Islet precursor cell (in vitro differentiated cells): Measurements from ENCODE around the gene TMEFF2.
A peak's percentile ranks its signal among the peaks of the same experiment; 100 is the strongest.

Source experiments
- DNase-seq: peaks from one replicate; pipeline ENCODE4 v3.0.0-alpha.2; 2018

Gene TMEFF2

DNA sequence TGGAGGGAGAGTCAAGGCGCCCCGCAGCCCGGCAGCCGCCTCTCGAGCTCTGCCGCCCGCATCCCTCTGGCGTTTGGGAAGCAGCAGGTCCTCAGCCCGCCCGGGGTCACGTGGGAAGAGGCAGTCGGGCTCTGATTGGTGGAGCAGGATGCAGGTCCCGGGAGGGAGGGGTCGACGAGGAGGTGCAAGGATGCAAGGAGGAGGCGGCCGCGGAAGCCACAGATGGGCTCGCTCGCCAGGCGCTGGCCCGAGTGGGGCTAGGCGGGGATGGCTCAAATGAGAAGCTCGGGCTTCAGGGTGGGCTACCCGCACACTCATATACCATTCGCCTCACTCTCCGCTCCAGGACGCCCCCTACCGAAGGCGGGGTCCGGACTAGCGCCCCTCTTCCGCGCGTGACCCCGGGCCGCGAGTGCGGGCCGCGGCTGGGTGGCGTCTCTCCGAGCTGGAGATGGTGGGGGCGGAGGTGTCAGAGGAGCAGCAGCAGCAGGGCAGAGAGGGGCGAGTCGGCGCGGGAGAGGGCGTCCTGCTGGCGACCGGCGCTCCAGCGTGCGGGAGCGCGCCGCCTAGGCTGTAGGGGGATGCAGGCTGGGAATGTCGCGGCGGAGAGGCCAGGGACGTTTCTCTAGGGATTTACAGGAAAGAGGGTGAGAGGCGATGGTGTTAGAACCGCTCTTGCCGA lies at the start of gene TMEFF2:
TSS of gene TMEFF2 (minus strand) at position 68 of the 682 bp plus-strand sequence. CDS start 409 bp downstream, outside the sequence.
- peak; percentile 96 for DNase-seq

GRCh38 chr2:192243488-192243887 lies 48.8 kb upstream of the TMEFF2 start:
- DNase-seq = no peak

- no peak for DNase-seq
These were observed 41.4 kb upstream of the TMEFF2 start for GRCh38 chr2:192236136-192236535.

DNA sequence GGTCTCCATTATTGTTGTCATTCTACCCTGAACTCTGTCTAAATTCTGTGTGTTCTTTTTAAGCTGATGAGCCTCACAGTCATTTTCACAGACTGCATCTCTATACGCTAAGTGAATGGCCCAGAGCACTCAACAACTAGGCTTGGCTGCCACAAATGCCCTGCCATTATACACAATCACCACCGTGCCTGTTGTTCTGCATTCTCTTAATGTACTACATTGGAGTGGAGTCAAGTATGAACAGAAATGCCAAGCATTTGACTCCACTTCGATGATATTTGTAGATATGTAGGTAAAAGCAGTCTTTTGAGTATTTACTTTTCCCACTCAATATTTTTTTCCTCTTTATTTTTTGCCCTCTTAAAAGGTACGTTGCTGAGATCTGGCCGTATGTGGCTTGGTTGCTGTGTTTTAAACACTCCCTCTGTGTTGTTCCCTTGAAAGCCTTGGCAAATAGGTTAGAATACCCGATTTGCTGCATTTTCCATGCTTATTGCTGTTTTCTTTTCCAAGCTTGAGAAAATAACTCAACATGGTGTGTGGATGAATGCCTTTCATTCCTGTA lies 36.2 kb upstream of the TMEFF2 start:
- DNase-seq = peak; percentile 55

GRCh38 chr2:192228685-192229084 lies 34.0 kb upstream of the TMEFF2 start:
- peak; percentile 48 for DNase-seq

DNA sequence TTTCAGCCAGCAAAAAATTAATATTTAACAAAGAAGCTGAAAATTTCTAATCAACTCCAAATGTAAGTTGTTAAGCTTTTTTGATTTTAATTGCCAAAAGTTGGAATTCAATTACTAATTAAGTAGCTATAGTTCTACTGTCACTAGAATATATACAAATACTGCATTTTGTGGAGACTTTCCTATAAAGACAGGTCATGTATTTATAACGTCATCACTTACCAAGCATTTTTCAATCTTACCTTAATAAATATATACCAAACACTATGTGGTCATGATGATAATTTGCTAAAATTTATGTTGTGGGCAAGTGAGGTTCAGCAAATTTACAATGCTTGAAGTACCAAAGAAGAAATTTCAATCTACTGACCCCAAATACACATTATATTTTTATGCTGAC lies 24.2 kb upstream of the TMEFF2 start:
- DNase-seq = no peak

GRCh38 chr2:192218377-192218776 lies 23.6 kb upstream of the TMEFF2 start:
- DNase-seq = no peak

DNA sequence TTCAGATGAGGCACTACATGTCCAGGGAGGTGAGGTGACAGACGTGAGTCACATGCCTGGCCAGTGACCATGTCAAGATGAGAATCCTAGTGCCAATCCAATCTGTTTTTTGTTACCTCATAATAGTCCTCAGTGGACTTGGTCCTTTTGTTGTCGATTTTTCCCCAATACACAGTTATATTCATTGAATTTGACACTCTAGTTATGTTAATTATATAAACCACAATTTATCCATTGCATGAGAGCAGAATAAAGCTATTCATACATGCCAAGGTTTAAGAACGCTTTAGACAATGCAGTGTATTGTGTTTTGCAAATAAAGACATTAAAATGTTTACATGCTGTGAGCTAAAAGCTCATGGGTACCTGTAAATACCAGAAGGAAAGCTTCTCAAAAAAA lies 21.6 kb upstream of the TMEFF2 start:
- no peak for DNase-seq

DNA sequence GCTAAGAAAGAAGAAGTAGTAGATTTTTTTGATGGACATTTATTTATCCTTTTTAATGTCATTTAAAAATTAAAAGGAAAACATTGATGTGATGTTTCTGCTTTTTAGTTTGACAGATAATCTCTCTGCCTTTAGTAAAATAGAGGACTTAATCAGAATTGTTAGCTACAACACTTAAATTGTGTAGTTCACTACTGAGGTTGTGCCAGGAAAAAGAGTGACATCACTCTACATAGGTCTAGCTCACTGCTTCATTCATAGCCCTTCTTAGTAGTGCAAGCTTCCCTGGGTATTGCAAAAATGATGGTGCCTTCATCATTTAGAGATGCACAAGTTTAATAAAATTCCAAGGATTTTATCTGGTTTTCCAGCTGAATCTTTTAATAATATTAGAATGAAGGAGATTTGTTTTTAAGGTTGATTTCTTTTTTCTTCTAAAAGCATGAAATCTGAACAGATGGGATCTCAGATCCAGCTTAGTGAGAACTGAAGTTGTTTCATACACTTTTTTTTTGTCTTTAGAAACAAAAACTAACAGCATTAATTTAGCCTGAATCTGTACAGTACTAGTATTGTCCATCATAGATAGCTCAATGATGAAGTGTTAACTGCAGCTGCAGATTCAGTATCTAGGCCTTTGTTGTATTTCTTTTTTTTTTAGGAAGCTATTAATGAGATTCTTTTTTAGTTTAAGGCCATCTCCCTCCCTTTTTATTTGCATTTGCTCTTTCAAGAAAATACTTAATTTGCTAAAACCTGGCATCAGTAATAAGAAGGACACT lies 20.6 kb upstream of the TMEFF2 start:
- no peak for DNase-seq

- DNase-seq = no peak
These were observed 14.1 kb upstream of the TMEFF2 start for GRCh38 chr2:192208848-192209247.

DNA sequence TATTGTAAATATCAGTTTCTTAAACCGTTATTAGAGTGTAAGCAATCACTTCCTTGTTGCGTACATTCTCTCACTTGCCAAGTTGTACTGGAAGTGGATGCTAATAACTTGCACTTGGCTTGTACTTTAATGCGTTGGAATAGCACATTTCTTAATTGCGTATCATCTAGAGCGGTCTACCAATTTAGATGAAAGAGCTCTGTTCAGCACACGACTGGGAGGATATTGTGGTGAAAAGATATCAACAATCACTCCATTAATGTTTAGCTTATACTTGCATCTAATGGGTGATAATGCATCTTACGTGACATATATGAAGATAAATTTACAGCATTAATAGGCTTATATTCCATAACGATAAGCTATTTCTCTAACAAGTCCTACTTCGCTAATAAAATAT lies 11.7 kb upstream of the TMEFF2 start:
- DNase-seq = no peak

GRCh38 chr2:192203876-192204275 lies 9.1 kb upstream of the TMEFF2 start:
- DNase-seq = no peak

DNA sequence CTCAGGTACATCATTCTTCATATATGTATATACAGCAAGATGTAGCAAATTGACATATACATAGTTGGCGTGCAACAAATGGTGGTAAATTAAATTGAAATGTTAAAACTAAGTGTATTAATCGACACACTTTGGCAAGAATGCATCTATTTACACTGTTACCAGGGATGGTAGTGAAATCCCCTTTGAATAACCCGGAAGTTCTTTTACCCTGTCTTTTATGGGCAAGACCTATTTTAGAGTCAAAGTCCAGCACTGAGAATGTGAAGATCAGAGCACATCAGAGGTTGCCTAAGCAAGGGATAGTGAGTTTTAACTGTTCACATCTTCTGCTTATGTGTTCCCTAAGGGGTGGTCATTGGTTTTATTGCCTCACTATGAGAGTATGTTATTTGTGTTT lies 7.6 kb upstream of the TMEFF2 start:
- DNase-seq = no peak

DNA sequence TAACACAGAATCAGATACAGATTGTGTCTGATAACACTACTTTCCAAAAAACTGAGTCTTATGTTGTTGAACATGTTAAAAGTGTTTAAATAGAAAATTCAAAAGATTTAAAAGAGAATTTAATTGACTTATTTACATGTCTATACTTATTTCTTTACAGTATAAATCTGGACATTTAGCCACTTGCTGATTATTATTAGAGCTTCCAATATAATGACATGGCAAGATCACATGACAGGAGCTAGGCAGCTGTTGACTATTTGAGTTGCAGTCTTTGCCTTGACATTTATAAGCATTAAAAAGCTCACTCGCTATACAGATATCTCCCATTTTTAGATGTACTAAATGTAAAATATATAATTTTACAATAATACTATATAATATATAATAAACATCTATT lies 6.4 kb upstream of the TMEFF2 start:
- no peak for DNase-seq

DNA sequence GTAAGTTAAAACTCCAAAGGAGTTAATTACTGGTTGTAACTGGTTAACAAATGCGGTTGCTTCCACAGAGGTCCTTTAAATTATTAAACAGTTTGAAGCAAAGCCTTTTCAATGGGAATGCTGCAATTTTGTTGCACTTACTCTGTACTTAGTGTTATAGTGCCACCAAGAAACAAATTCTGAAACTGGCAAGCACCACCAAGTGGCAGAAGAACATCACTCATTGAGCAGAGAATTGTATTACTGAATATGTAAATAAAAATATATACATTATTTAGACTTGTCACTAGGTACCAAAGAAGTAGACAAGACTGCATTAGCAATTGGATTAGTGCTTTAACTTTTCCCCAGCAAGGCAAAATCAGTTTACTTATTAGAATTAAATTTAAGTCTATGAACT lies 2.6 kb upstream of the TMEFF2 start:
- no peak for DNase-seq

DNA sequence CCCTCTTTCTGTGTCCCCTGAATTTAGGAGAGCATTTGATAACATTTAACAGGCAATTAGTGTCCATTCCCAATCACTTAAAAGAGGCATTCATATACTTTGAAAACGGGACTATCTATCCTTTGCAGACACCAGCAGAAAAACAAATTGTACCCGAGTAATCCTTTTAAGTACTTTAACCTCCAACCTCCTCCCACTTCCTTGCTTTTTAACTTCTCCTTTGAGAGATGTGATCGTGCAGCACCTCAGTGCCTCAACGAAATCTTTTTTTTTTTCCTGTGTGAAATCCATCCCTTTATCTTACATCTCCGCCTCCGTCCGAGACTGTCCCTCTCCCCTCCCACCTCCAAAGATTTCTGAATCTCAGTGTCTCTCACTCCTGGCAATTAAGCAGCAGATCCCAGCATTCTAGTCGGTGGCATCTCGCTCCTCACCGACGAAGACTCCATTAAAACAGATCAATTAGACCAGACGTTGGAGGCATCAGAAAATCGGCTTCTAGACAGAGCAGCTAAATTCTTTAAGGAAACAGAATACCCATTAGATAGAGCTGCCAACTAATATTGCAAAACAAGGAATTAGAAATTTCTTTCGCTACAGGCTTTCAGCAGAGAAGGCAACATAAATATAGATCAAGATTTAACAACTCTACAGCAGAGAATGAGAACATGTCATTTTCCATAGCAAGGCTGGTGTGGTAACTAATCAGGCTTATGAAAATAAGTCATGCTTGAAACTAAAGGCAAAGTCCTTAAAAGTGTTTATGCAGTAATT lies 1.9 kb upstream of the TMEFF2 start:
- DNase-seq = no peak

GRCh38 chr2:192195548-192196418 lies 1.1 kb upstream of the TMEFF2 start:
- DNase-seq = peak; percentile 76

DNA sequence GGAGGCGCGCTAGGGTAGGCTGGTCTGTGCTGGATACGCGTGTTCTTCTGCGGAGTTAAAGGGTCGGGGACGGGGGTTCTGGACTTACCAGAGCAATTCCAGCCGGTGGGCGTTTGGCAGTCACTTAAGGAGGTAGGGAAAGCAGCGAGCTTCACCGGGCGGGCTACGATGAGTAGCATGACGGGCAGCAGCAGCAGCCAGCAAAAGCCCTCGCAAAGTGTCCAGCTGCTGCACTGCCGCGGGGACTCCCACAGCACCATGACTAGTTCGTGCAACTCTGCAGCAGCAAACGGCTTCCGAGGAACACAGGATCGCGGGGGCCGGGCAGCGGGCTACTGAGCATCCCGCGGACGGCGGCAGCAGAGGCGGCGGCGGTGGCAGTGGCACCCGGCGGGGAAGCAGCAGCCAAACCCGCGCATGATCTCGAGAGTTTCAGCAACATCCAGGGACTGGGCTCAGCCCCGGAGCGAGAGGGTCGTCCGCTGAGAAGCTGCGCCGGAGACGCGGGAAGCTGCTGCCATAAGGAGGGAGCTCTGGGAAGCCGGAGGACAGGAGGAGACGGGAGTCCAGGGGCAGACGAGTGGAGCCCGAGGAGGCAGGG lies 368 bp downstream of the TMEFF2 start:
- DNase-seq = no peak

DNA sequence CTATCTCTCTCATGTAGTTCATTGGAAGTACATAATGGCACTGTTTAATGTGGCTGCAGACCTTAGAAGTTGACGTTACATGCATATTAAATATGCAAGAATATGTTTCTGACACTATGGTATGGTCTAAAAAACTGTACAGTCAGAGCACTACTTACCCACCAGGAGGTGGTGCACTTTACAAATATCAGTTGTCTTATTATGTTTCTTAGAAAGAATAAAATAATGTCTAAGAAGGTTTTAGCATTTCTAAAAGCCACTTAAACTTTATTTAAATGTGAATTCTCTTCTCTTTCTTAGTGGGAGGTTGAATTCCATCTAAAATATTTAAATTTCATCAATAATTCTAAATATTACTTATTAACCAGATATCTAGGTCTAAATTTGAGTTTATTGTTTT lies 4.3 kb downstream of the TMEFF2 start:
- DNase-seq = no peak

- DNase-seq = no peak
These were observed 7.9 kb downstream of the TMEFF2 start for GRCh38 chr2:192186806-192187205.

DNA sequence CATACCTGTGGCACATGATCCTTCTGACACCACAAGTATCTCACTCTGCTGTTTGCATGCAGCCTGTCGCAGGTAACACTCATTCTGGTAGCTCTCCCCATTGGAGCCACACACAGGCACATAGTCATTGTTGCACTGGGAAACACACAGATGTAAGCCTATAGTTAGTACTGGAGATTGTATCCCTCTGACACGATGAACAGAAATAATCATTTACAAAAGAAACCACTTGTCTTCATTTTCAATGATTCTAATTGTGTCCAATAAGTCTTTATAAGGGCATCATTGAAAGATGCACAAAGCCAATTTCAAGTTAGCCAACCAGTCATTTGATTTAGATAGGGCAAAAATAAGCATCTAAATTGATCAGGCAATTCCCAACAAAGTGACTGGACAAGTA lies 10.4 kb downstream of the TMEFF2 start:
- DNase-seq = no peak

DNA sequence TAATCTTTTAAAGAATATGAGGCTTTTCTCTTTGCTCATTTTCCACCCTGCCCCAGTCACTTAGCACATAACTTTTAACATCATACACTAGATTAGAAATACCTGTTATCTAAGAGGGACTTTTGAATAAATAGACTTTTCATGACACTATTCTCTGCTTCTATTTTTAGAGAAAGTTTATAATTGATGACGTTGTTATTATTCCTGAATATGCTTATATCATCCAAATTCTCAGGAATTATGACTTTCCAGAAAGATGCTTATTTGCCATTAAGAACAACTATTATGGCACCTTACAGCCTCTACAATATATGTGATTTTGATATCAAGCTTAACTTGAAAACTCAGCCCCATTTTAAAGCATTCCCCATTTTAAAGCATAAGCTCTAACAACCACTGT lies 11.4 kb downstream of the TMEFF2 start:
- DNase-seq = no peak
